ENCODE data around the gene PDE6B. TPM values are rescaled to one million over a fixed set of nuclear protein-coding genes. Genes with fewer than 3 reads are reported as not detected.
"Not testable (repeated sequence)": the region's sequence is repeated elsewhere in the genome, so short reads cannot be mapped to it uniquely, and the experiment has no call there.

PDE6B gene
- total RNA-seq, 1 experiment from 2014 or later: not detected

- DNase-seq (ENCODE audit: low read depth in 1 of 2, low spot score in 2 of 2): no peak
- Histone ChIP-seq H3K36me3 (no peaks in the 10 kb centered on the region), H3K27me3 (replicated peaks) (no peaks in the 10 kb centered on the region), H3K4me3 (no peak overlapping the region), H3K27ac (no peak overlapping the region), H3K4me1 (replicated peaks) (no peaks in the 10 kb centered on the region), H3K9me3 (replicated peaks) (no peaks in the 10 kb centered on the region)
Observed at GRCh38 chr4:589219-589963, 36.0 kb upstream of the PDE6B start.

- Histone ChIP-seq H3K9me3 (replicated peaks) (no peaks in the 10 kb centered on the region), H3K27me3 (replicated peaks) (no peaks in the 10 kb centered on the region), H3K27ac (no peak overlapping the region), H3K36me3 (no peaks in the 10 kb centered on the region), H3K4me3 (no peak overlapping the region), H3K4me1 (replicated peaks) (no peaks in the 10 kb centered on the region)
- no peak for DNase-seq (ENCODE audit: low read depth in 1 of 2, low spot score in 2 of 2)
Observed at GRCh38 chr4:590313-590841, 35.0 kb upstream of the PDE6B start.

GRCh38 chr4:592178-592577 lies 33.2 kb upstream of the PDE6B start:
- not testable (repeated sequence) for H3K27ac ChIP-seq; H3K9me3 ChIP-seq (replicated peaks); H3K4me1 ChIP-seq (replicated peaks); DNase-seq (ENCODE audit: low read depth in 1 of 2, low spot score in 2 of 2); H3K36me3 ChIP-seq; H3K4me3 ChIP-seq; H3K27me3 ChIP-seq (replicated peaks)

GRCh38 chr4:592825-593520 lies 32.4 kb upstream of the PDE6B start:
- DNase-seq (ENCODE audit: low read depth in 1 of 2, low spot score in 2 of 2): no peak
- H3K4me1 ChIP-seq (replicated peaks): no peaks in the 10 kb centered on the region
- H3K27me3 ChIP-seq (replicated peaks): no peaks in the 10 kb centered on the region
- H3K36me3 ChIP-seq: no peaks in the 10 kb centered on the region
- H3K9me3 ChIP-seq (replicated peaks): no peaks in the 10 kb centered on the region
- no peak overlapping the region for H3K27ac ChIP-seq
- H3K4me3 ChIP-seq: no peak overlapping the region

- H3K4me3 ChIP-seq: no peak overlapping the region
- H3K9me3 ChIP-seq (replicated peaks): no peaks in the 10 kb centered on the region
- H3K27me3 ChIP-seq (replicated peaks): no peaks in the 10 kb centered on the region
- H3K36me3 ChIP-seq: no peaks in the 10 kb centered on the region
- H3K4me1 ChIP-seq (replicated peaks): no peaks in the 10 kb centered on the region
- no peak for DNase-seq (ENCODE audit: low read depth in 1 of 2, low spot score in 2 of 2)
- no peak overlapping the region for H3K27ac ChIP-seq
Observed at GRCh38 chr4:598925-599324, 26.4 kb upstream of the PDE6B start.

GRCh38 chr4:600166-600565 lies 25.2 kb upstream of the PDE6B start:
- Histone ChIP-seq H3K4me3 (no peak overlapping the region), H3K36me3 (no peaks in the 10 kb centered on the region), H3K9me3 (replicated peaks) (no peaks in the 10 kb centered on the region), H3K4me1 (replicated peaks) (no peaks in the 10 kb centered on the region), H3K27me3 (replicated peaks) (no peaks in the 10 kb centered on the region), H3K27ac (no peak overlapping the region)
- no peak for DNase-seq (ENCODE audit: low read depth in 1 of 2, low spot score in 2 of 2)

- Histone ChIP-seq H3K36me3 (no peaks in the 10 kb centered on the region), H3K4me1 (replicated peaks) (no peaks in the 10 kb centered on the region), H3K9me3 (replicated peaks) (no peaks in the 10 kb centered on the region), H3K27ac (no peak overlapping the region), H3K4me3 (no peak overlapping the region), H3K27me3 (replicated peaks) (no peaks in the 10 kb centered on the region)
- DNase-seq (ENCODE audit: low read depth in 1 of 2, low spot score in 2 of 2): no peak
Observed at GRCh38 chr4:600850-601515, 24.4 kb upstream of the PDE6B start.

GRCh38 chr4:601612-602558 lies 23.5 kb upstream of the PDE6B start:
- Histone ChIP-seq H3K4me1 (replicated peaks) (no peaks in the 10 kb centered on the region), H3K27me3 (replicated peaks) (no peaks in the 10 kb centered on the region)
- no peak for DNase-seq (ENCODE audit: low read depth in 1 of 2, low spot score in 2 of 2)

GRCh38 chr4:602559-602942 lies 22.8 kb upstream of the PDE6B start:
- no peak for DNase-seq (ENCODE audit: low read depth in 1 of 2, low spot score in 2 of 2)
- Histone ChIP-seq H3K27ac (no peak overlapping the region), H3K4me3 (no peak overlapping the region), H3K27me3 (replicated peaks) (no peaks in the 10 kb centered on the region), H3K36me3 (no peaks in the 10 kb centered on the region), H3K9me3 (replicated peaks) (no peaks in the 10 kb centered on the region), H3K4me1 (replicated peaks) (no peaks in the 10 kb centered on the region)

More at GRCh38 chr4:601612-602558, 23.5 kb upstream of the PDE6B start:
- no peaks in the 10 kb centered on the region for H3K36me3 ChIP-seq
- H3K4me3 ChIP-seq: no peak overlapping the region
- H3K27ac ChIP-seq: no peak overlapping the region
- no peaks in the 10 kb centered on the region for H3K9me3 ChIP-seq (replicated peaks)

- Histone ChIP-seq H3K27me3 (replicated peaks) (no peaks in the 10 kb centered on the region), H3K27ac (no peak overlapping the region), H3K4me3 (no peak overlapping the region), H3K4me1 (replicated peaks) (no peaks in the 10 kb centered on the region), H3K9me3 (replicated peaks) (no peaks in the 10 kb centered on the region), H3K36me3 (no peaks in the 10 kb centered on the region)
- DNase-seq (ENCODE audit: low read depth in 1 of 2, low spot score in 2 of 2): no peak
Observed at GRCh38 chr4:604131-604530, 21.2 kb upstream of the PDE6B start.

- no peaks in the 10 kb centered on the region for H3K9me3 ChIP-seq (replicated peaks)
- H3K4me3 ChIP-seq: no peak overlapping the region
- H3K27me3 ChIP-seq (replicated peaks): no peaks in the 10 kb centered on the region
- no peak overlapping the region for H3K27ac ChIP-seq
- no peak for DNase-seq (ENCODE audit: low read depth in 1 of 2, low spot score in 2 of 2)
- no peaks in the 10 kb centered on the region for H3K4me1 ChIP-seq (replicated peaks)
- no peaks in the 10 kb centered on the region for H3K36me3 ChIP-seq
Observed at GRCh38 chr4:605702-606425, 19.5 kb upstream of the PDE6B start.

GRCh38 chr4:608236-608635 lies 17.1 kb upstream of the PDE6B start:
- no peak overlapping the region for H3K4me3 ChIP-seq
- H3K9me3 ChIP-seq (replicated peaks): no peaks in the 10 kb centered on the region
- H3K27ac ChIP-seq: no peak overlapping the region
- DNase-seq (ENCODE audit: low read depth in 1 of 2, low spot score in 2 of 2): no peak
- H3K4me1 ChIP-seq (replicated peaks): no peaks in the 10 kb centered on the region
- no peaks in the 10 kb centered on the region for H3K27me3 ChIP-seq (replicated peaks)
- H3K36me3 ChIP-seq: no peaks in the 10 kb centered on the region

All from SJSA1 (cell line).